Liver (tissue), 9 donors: ENCODE data around the gene CCDC71. TPM values are rescaled to one million over a fixed set of nuclear protein-coding genes. Genes with fewer than 3 reads are reported as not detected.
A peak's percentile ranks its signal among the peaks of the same experiment; 100 is the strongest.

Experiments used
- DNase-seq: peaks from one replicate; pipeline ENCODE4 v3.0.0-alpha.2; 2017; ENCODE audit warnings: low spot score
- H3K27ac ChIP-seq, 2 donors: one replicate each; pipeline ENCODE4 v1.7.0; 2013; ENCODE audit warnings: inconsistent platforms in 2 of 2, low read length in 2 of 2, control low read depth in 1 of 2, low read depth in 1 of 2, mild to moderate bottlenecking in 1 of 2
- H3K27me3 ChIP-seq, 4 donors: one replicate each; pipeline versions ENCODE4 v1.6.1 to v1.7.0; 2013; ENCODE audit warnings: low read length in 3 of 4, inconsistent platforms in 1 of 4, mild to moderate bottlenecking in 1 of 4, moderate library complexity in 1 of 4; ENCODE audit not compliant: control insufficient read depth in 4 of 4, insufficient read depth in 4 of 4
- H3K36me3 ChIP-seq, 4 donors: one replicate each; pipeline versions ENCODE4 v1.6.1 to v1.7.0; 2013; ENCODE audit warnings: low read length in 3 of 4, mild to moderate bottlenecking in 3 of 4, low read depth in 1 of 4, moderate library complexity in 1 of 4; ENCODE audit not compliant: control insufficient read depth in 4 of 4, insufficient read depth in 3 of 4
- H3K4me1 ChIP-seq, 4 donors: one replicate each; pipeline versions ENCODE4 v1.6.1 to v1.7.0; 2013; ENCODE audit warnings: low read length in 3 of 4, mild to moderate bottlenecking in 3 of 4, moderate library complexity in 1 of 4; ENCODE audit not compliant: control insufficient read depth in 4 of 4, insufficient read depth in 4 of 4
- H3K4me3 ChIP-seq, 3 donors: one replicate each; pipeline versions ENCODE4 v1.6.1 to v1.7.0; 2013; ENCODE audit warnings: low read length in 3 of 3, control low read depth in 1 of 3, low read depth in 1 of 3, mild to moderate bottlenecking in 1 of 3
- H3K9ac ChIP-seq, 2 donors: one replicate each; pipeline ENCODE4 v1.7.0; 2013; ENCODE audit warnings: low read length in 2 of 2, mild to moderate bottlenecking in 2 of 2, moderate library complexity in 2 of 2, control low read depth in 1 of 2, low read depth in 1 of 2
- H3K9me3 ChIP-seq, 4 donors: one replicate each; pipeline versions ENCODE4 v1.6.1 to v1.7.0; 2013; ENCODE audit warnings: low read length in 3 of 4; ENCODE audit not compliant: control insufficient read depth in 4 of 4
- ATF3 ChIP-seq: IDR thresholded peaks from 2 replicates; pipeline ENCODE4 v1.6.1; 2016; ENCODE audit warnings: antibody characterized with exemption
- CTCF ChIP-seq: fragments of 150-350 bp; IDR thresholded peaks from 2 replicates; pipeline ENCODE4 v1.5.1; 2017; ENCODE audit warnings: improper control_type of control experiment, low read depth, low read length; ENCODE audit not compliant: missing input control
- EGR1 ChIP-seq, 2 donors: IDR thresholded peaks; 2 replicates each; pipeline ENCODE4 v1.6.1; 2016 to 2018; ENCODE audit warnings: antibody characterized with exemption in 2 of 2, low read depth in 2 of 2
- FOXA1 ChIP-seq: IDR thresholded peaks from 2 replicates; pipeline ENCODE4 v1.6.1; 2016; ENCODE audit warnings: antibody characterized with exemption
- FOXA2 ChIP-seq: IDR thresholded peaks from 2 replicates; pipeline ENCODE4 v1.6.1; 2016; ENCODE audit warnings: antibody characterized with exemption
- GABPA ChIP-seq, 2 donors: IDR thresholded peaks in 1 of 2; conservative IDR thresholded peaks in 1 of 2; 2 replicates each; pipeline ENCODE4 v1.6.1; 2016; ENCODE audit warnings: antibody characterized with exemption in 2 of 2, mild to moderate bottlenecking in 1 of 2, moderate library complexity in 1 of 2
- HNF4A ChIP-seq, 2 donors: conservative IDR thresholded peaks; 2 replicates each; pipeline ENCODE4 v1.6.1; 2016; ENCODE audit warnings: antibody characterized with exemption in 2 of 2, mild to moderate bottlenecking in 2 of 2
- HNF4G ChIP-seq: IDR thresholded peaks from 2 replicates; pipeline ENCODE4 v1.6.1; 2016; ENCODE audit warnings: antibody characterized with exemption
- JUND ChIP-seq, 2 donors: IDR thresholded peaks; 2 replicates each; pipeline ENCODE4 v1.6.1; 2016; ENCODE audit warnings: antibody characterized with exemption in 2 of 2
- MAX ChIP-seq: IDR thresholded peaks from 2 replicates; pipeline ENCODE4 v1.6.1; 2016; ENCODE audit warnings: antibody characterized with exemption
- NR2F2 ChIP-seq: IDR thresholded peaks from 2 replicates; pipeline ENCODE4 v1.6.1; 2016; ENCODE audit warnings: antibody characterized with exemption
- RAD21 ChIP-seq, 2 donors: IDR thresholded peaks; 2 replicates each; pipeline ENCODE4 v1.6.1; 2016; ENCODE audit warnings: antibody characterized with exemption in 2 of 2, mild to moderate bottlenecking in 2 of 2
- REST ChIP-seq: IDR thresholded peaks from 2 replicates; pipeline ENCODE4 v1.6.1; 2016; ENCODE audit warnings: antibody characterized with exemption, mild to moderate bottlenecking
- RXRA ChIP-seq, 2 donors: IDR thresholded peaks; 2 replicates each; pipeline ENCODE4 v1.6.1; 2017 to 2018; ENCODE audit warnings: antibody characterized with exemption in 2 of 2, mild to moderate bottlenecking in 1 of 2
- SP1 ChIP-seq: IDR thresholded peaks from 2 replicates; pipeline ENCODE4 v1.6.1; 2018; ENCODE audit warnings: antibody characterized with exemption, mild to moderate bottlenecking
- TAF1 ChIP-seq: conservative IDR thresholded peaks from 2 replicates; pipeline ENCODE4 v1.6.1; 2016; ENCODE audit warnings: antibody characterized with exemption, mild to moderate bottlenecking
- YY1 ChIP-seq: IDR thresholded peaks from 2 replicates; pipeline ENCODE4 v1.6.1; 2016; ENCODE audit warnings: antibody characterized with exemption, mild to moderate bottlenecking
- ZBTB33 ChIP-seq: IDR thresholded peaks from 2 replicates; pipeline ENCODE4 v1.6.1; 2016; ENCODE audit warnings: antibody characterized with exemption
- WGBS: extraction: QIAGEN DNeasy Blood & Tissue Kit; methylation state at CpG from one replicate; pipeline ENCODE4 v1.1.7; 2013; 5-methylcytosine and 5-hydroxymethylcytosine counted together
- polyA plus RNA-seq, 2 donors: library from polyadenylated mRNA; stranded (reverse) in 1 of 2; unstranded in 1 of 2; fragments of 200-250 nt in 1 of 2; fragments of >200 nt in 1 of 2; fragmentation: Nextera tagmentation in 1 of 2; extraction: Ambion mirVana in 1 of 2; gene quantifications; one replicate each; pipeline versions ENCODE4 v1.2.1 to v1.2.3, GENCODE V29; 2013 to 2015
- total RNA-seq, 2 donors: library from RNA; depleted of rRNA; stranded (reverse); fragments of >200 nt; gene quantifications; one replicate each; pipeline ENCODE4 v1.2.3, GENCODE V29; 2014
- donor health status: healthy.
- donor health status: healthy.
- donor health status: healthy.
- donor health status: healthy.
- donor health status: healthy.

Gene CCDC71
- total and polyA plus RNA-seq, 4 donors, result 1.1 to 10.7 (median 8.2) TPM

- no peaks in the 10 kb centered on the region for H3K27me3 ChIP-seq
- no peak for DNase-seq
- H3K27ac ChIP-seq, result peak overlapping the region; percentile 30 to 60
- no peak overlapping the region for H3K9ac ChIP-seq
- H3K4me3 ChIP-seq, result peak overlapping the region in 2 of 3 donors; percentile 91 to 96
- no peaks in the 10 kb centered on the region for H3K9me3 ChIP-seq
- TF ChIP-seq HNF4A (conservative IDR thresholded peaks at IDR 0.05) (peak; percentile 94), GABPA (IDR thresholded peaks at IDR 0.05 in 1 of 2, conservative IDR thresholded peaks at IDR 0.05 in 1 of 2) (peak in 1 of 2 donors; percentile 63), TAF1 (no peak), RAD21 (IDR thresholded peaks at IDR 0.05) (peak in 1 of 2 donors; percentile 11), NR2F2 (peak; percentile 49), MAX (no peak), JUND (IDR thresholded peaks at IDR 0.05) (peak in 1 of 2 donors; percentile 36), HNF4G (peak; percentile 82), YY1 (no peak), CTCF (no peak), SP1 (peak; percentile 83), REST (peak; percentile 66), EGR1 (IDR thresholded peaks at IDR 0.05; ENCODE audit: low read depth in 2 of 2) (no peak), RXRA (IDR thresholded peaks at IDR 0.05) (peak; percentile 69 to 71), FOXA2 (no peak), ZBTB33 (no peak), ATF3 (no peak), FOXA1 (no peak)
- H3K4me1 ChIP-seq, result peaks cover 18 to 46% (median 40%) of the 10 kb centered on the region in 4 donors
- H3K36me3 ChIP-seq, result peaks cover 0 to 14% (median 12%) of the 10 kb centered on the region in 4 donors
- WGBS, result 80% methylated on average over 6 of the region's 6 CpGs
Measured at GRCh38 chr3:49166752-49167556, 823 bp upstream of the CCDC71 start.
